B cell (primary cell): ENCODE data around the gene KCNJ11. TPM values are rescaled to one million over a fixed set of nuclear protein-coding genes. Genes with fewer than 3 reads are reported as not detected.
A peak's percentile ranks its signal among the peaks of the same experiment; 100 is the strongest.

ENCODE experiments used
- ATAC-seq: fragments of 200-7000 bp; cut with Tn5 transposase; one replicate; pipeline ENCODE4 v1.10.0; 2021; ENCODE audit warnings: low read depth, mild to moderate bottlenecking, moderate number of reproducible peaks, moderate library complexity
- CTCF ChIA-PET: fragments of 350-600 bp; sonication (Branson Sonifier 250); formaldehyde crosslinking; loops from one replicate; lab custom pipeline; 2021; ENCODE audit warnings: antibody characterized with exemption, inconsistent platforms; lab: Charles Lee
- POLR2A ChIA-PET: fragments of 350-600 bp; sonication (Branson Sonifier 250); formaldehyde crosslinking; loops from one replicate; lab custom pipeline; 2021; ENCODE audit warnings: antibody characterized with exemption; lab: Charles Lee
- DNase-seq: peaks from one replicate; pipeline ENCODE4 v3.0.0; 2013
- H2AFZ ChIP-seq: 2 replicates; pipeline ENCODE4 v1.6.1; 2012; ENCODE audit warnings: mild to moderate bottlenecking, low read depth, low read length; ENCODE audit not compliant: insufficient read depth, poor library complexity, severe bottlenecking
- H3K27ac ChIP-seq, 2 donors: 1 replicate in 1 of 2; 2 replicates in 1 of 2; pipeline ENCODE4 v1.5.1; 2012 to 2013; ENCODE audit warnings: low read length in 2 of 2, mild to moderate bottlenecking in 2 of 2, moderate library complexity in 1 of 2
- H3K27me3 ChIP-seq, 4 experiments: fragments of 200-600 bp in 1 of 4; sonication (generic) in 1 of 4; replicated peaks in 1 of 4; 1 replicate in 2 of 4; 2 replicates in 2 of 4; pipeline versions ENCODE4 v1.6.1 to v1.7.0; 2013 to 2016; ENCODE audit warnings: low read length in 3 of 4, mild to moderate bottlenecking in 2 of 4, mixed read lengths in 1 of 4, moderate library complexity in 1 of 4; ENCODE audit not compliant: insufficient read depth in 4 of 4, control insufficient read depth in 3 of 4; ENCODE audit errors: control extremely low read depth in 1 of 4
- H3K36me3 ChIP-seq, 2 experiments: replicated peaks in 1 of 2; 1 replicate in 1 of 2; 2 replicates in 1 of 2; pipeline versions ENCODE4 v1.6.1 to v1.7.1; 2013; ENCODE audit warnings: low read length in 1 of 2; ENCODE audit not compliant: insufficient read depth in 2 of 2, control insufficient read depth in 1 of 2; ENCODE audit errors: control extremely low read depth in 1 of 2, extremely low read depth in 1 of 2
- H3K4me1 ChIP-seq, 2 donors: fragments of 200-600 bp in 1 of 2; sonication (generic) in 1 of 2; 1 replicate in 1 of 2; 2 replicates in 1 of 2; pipeline versions ENCODE4 v1.5.1 to v1.6.1; 2013 to 2017; ENCODE audit warnings: low read length in 2 of 2; ENCODE audit not compliant: control insufficient read depth in 2 of 2, insufficient read depth in 2 of 2
- H3K4me2 ChIP-seq: replicated peaks from 2 replicates; pipeline ENCODE3; 2012; ENCODE audit warnings: mild to moderate bottlenecking, low read depth, low read length; ENCODE audit not compliant: poor library complexity, severe bottlenecking
- H3K4me3 ChIP-seq, 5 experiments: fragments of 200-600 bp in 1 of 5; sonication (generic) in 1 of 5; 1 replicate in 3 of 5; 2 replicates in 2 of 5; pipeline versions ENCODE4 v1.5.1 to v1.7.0; 2011 to 2016; ENCODE audit warnings: low read length in 4 of 5, mild to moderate bottlenecking in 4 of 5, low read depth in 2 of 5, control low read depth in 1 of 5, moderate library complexity in 1 of 5; ENCODE audit not compliant: insufficient read depth in 1 of 5; ENCODE audit errors: control extremely low read depth in 1 of 5, extremely low read depth in 1 of 5
- H3K79me2 ChIP-seq: fragments of 200-600 bp; sonication (generic); one replicate; pipeline ENCODE4 v1.6.0; 2016; ENCODE audit warnings: low read length; ENCODE audit not compliant: control insufficient read depth, insufficient read depth
- H3K9ac ChIP-seq: fragments of 200-600 bp; sonication (generic); 2 replicates; pipeline ENCODE4 v1.6.1; 2017; ENCODE audit warnings: mild to moderate bottlenecking, low read length, moderate library complexity
- H3K9me3 ChIP-seq, 3 donors: one replicate each; pipeline versions ENCODE4 v1.6.1 to v1.7.1; 2013; ENCODE audit warnings: low read length in 2 of 3; ENCODE audit not compliant: control insufficient read depth in 2 of 3, insufficient read depth in 1 of 3; ENCODE audit errors: control extremely low read depth in 1 of 3
- H4K20me1 ChIP-seq: 2 replicates; pipeline ENCODE4 v1.6.0; 2012; ENCODE audit warnings: mild to moderate bottlenecking, low read length; ENCODE audit not compliant: insufficient read depth, control insufficient read depth, poor library complexity, severe bottlenecking
- H3K27ac Mint-ChIP-seq: one replicate; pipeline ENCODE4 v1.8.0; 2021; ENCODE audit warnings: mixed read lengths
- H3K27me3 Mint-ChIP-seq: one replicate; pipeline ENCODE4 v1.8.0; 2021; ENCODE audit warnings: mixed read lengths
- H3K4me1 Mint-ChIP-seq: one replicate; pipeline ENCODE4 v1.8.0; 2021; ENCODE audit warnings: mixed read lengths
- H3K4me3 Mint-ChIP-seq: one replicate; pipeline ENCODE4 v1.8.0; 2021; ENCODE audit warnings: mixed read lengths
- H3K9me3 Mint-ChIP-seq: one replicate; pipeline ENCODE4 v1.8.0; 2022; ENCODE audit warnings: mixed read lengths; ENCODE audit not compliant: insufficient read depth
- CTCF ChIP-seq: fragments of 200-600 bp; IDR thresholded peaks from one replicate; pipeline ENCODE4 v1.8.0; 2022; ENCODE audit warnings: antibody characterized with exemption, mild to moderate bottlenecking
- EZH2 ChIP-seq: IDR thresholded peaks from 2 replicates; pipeline ENCODE4 v1.6.1; 2012; ENCODE audit warnings: borderline replicate concordance, low read depth, mild to moderate bottlenecking, moderate library complexity, low read length; ENCODE audit not compliant: insufficient read depth, poor library complexity, severe bottlenecking
- WGBS: methylation state at CpG from one replicate; pipeline ENCODE4 v1.1.5; 2013; ENCODE audit warnings: missing lambda C conversion rate; ENCODE audit not compliant: insufficient coverage; 5-methylcytosine and 5-hydroxymethylcytosine counted together
- intact Hi-C: fragments of 100-400 bp; cut with micrococcal nuclease; formaldehyde crosslinking; loops from one replicate; pipeline ENCODE4 v1.10.0; 2022
- polyA plus RNA-seq: library from polyadenylated mRNA; depleted of rRNA; stranded (reverse); fragments of >200 nt; gene quantifications from 2 replicates; pipeline ENCODE4 v1.2.3, GENCODE V29; 2012
- total RNA-seq, 2 donors: library from RNA; stranded (reverse); fragments of 120-200 nt in 1 of 2; gene quantifications; 1 replicate in 1 of 2; 2 replicates in 1 of 2; pipeline versions ENCODE4 v1.2.3 to v1.2.4, GENCODE V29; 2013 to 2022

KCNJ11 gene
- total and polyA plus RNA-seq, 2 donors (not counting 1 experiment from before 2014, with no cell fraction given), result 1.4 to 2.1 TPM

GRCh38 chr11:17350455-17351171, 37.8 kb downstream of the KCNJ11 start:
- Mint-ChIP-seq H3K27ac (peak overlapping the region; percentile 34), H3K27me3 (peaks cover 37% of the 10 kb centered on the region), H3K4me1 (peaks cover 32% of the 10 kb centered on the region), H3K9me3 (no peaks in the 10 kb centered on the region), H3K4me3 (peak overlapping the region; percentile 95)
- H2AFZ ChIP-seq, result no peak overlapping the region
- intact Hi-C loops, result loop anchor here (5.0 to 10.0 kb wide), 3 partner anchors 118 to 616 kb away; partner anchors contain the start of genes C11orf58 and RPS13
- peak overlapping the region; percentile 99 for H3K4me2 ChIP-seq
- ChIA-PET CTCF (no interaction called here), POLR2A (no interaction called here)
- H3K27me3 ChIP-seq, result peaks cover 0 to 34% (median 21%) of the 10 kb centered on the region in 4 experiments
- H3K36me3 ChIP-seq, result no peaks in the 10 kb centered on the region
- DNase-seq (no peak), ATAC-seq (no peak)
- no peaks in the 10 kb centered on the region for H3K79me2 ChIP-seq
- H4K20me1 ChIP-seq, result no peaks in the 10 kb centered on the region
- TF ChIP-seq EZH2 (no peak), CTCF (no peak)
- H3K4me3 ChIP-seq, result no peak overlapping the region
- peaks cover 0 to 14% (median 1%) of the 10 kb centered on the region in 3 donors for H3K9me3 ChIP-seq
- H3K27ac ChIP-seq, result no peak overlapping the region
- no peak overlapping the region for H3K9ac ChIP-seq
- 100% methylated on average over 4 of the region's 7 CpGs for WGBS
- peaks cover 29 to 34% of the 10 kb centered on the region in 2 donors for H3K4me1 ChIP-seq

GRCh38 chr11:17347676-17348075, 40.8 kb downstream of the KCNJ11 start:
- H3K27me3 ChIP-seq, result peaks cover 0 to 20% (median 9%) of the 10 kb centered on the region in 4 experiments
- H3K27me3 Mint-ChIP-seq, result peaks cover 20% of the 10 kb centered on the region
- H3K79me2 ChIP-seq, result no peaks in the 10 kb centered on the region
- peaks cover 12% of the 10 kb centered on the region for H3K4me1 Mint-ChIP-seq
- H3K4me3 Mint-ChIP-seq, result no peak overlapping the region
- no peaks in the 10 kb centered on the region for H4K20me1 ChIP-seq
- DNase-seq (no peak), ATAC-seq (no peak)
- ChIA-PET CTCF (interaction anchor here (1.6 kb wide), 1 partner anchor 37 kb away, joined by 4 read pairs; no protein-coding TSS in a partner anchor), POLR2A (interaction anchor here (0.7 kb wide), 1 partner anchor 19 kb away, joined by 3 read pairs; no protein-coding TSS in a partner anchor)
- H3K4me1 ChIP-seq, result peaks cover 11 to 18% of the 10 kb centered on the region in 2 donors
- no peak overlapping the region for H3K4me2 ChIP-seq
- WGBS, result no CpG with 5 or more reads among the region's 1 CpG
- H3K27ac Mint-ChIP-seq, result no peak overlapping the region
- H3K36me3 ChIP-seq, result no peaks in the 10 kb centered on the region
- no peak overlapping the region for H3K27ac ChIP-seq
- H3K9me3 ChIP-seq, result peaks cover 0 to 6% (median 0%) of the 10 kb centered on the region in 3 donors
- H3K9ac ChIP-seq, result no peak overlapping the region
- intact Hi-C loops, result no loop called here
- no peak overlapping the region for H3K4me3 ChIP-seq
- TF ChIP-seq EZH2 (no peak), CTCF (no peak)
- H3K9me3 Mint-ChIP-seq, result no peaks in the 10 kb centered on the region
- no peak overlapping the region for H2AFZ ChIP-seq
